LHCN-M2 (cell line): ENCODE measurements around the gene PGAP2. TPM values are rescaled to one million over a fixed set of nuclear protein-coding genes. Genes with fewer than 3 reads are reported as not detected.
"Not testable (repeated sequence)": the region's sequence is repeated elsewhere in the genome, so short reads cannot be mapped to it uniquely, and the experiment has no call there.

Experiments used
- DNase-seq: peaks from one replicate; pipeline ENCODE4 v3.0.0-alpha.2; 2012; ENCODE audit warnings: low read depth
- polyA plus RNA-seq: library from polyadenylated mRNA; unstranded; fragments of >200 nt; gene quantifications from one replicate; pipeline ENCODE4 v1.2.1, GENCODE V29; 2012; ENCODE audit warnings: missing spikeins
- total RNA-seq: library from RNA; depleted of rRNA; stranded (reverse); fragments of >200 nt; gene quantifications from 2 replicates; pipeline ENCODE4 v1.2.3, GENCODE V29; 2014; rRNA removed

The PGAP2 gene
- total RNA-seq: 13.7 and 18.5 TPM in 2 replicates
- 16.0 TPM for polyA plus RNA-seq

GRCh38 chr11:3807909-3808860, at the start of gene PGAP2:
Gene PGAP2, plus strand, starts transcription at chr11:3808560. Its CDS starts 2,700 bp downstream, at chr11:3811260.
- DNase-seq: peak; percentile 51

GRCh38 chr11:3764266-3764665, 44.1 kb upstream of the PGAP2 start:
- no peak for DNase-seq

- DNase-seq: not testable (repeated sequence)
These were observed 41.5 kb upstream of the PGAP2 start for GRCh38 chr11:3766836-3767235.

DNA sequence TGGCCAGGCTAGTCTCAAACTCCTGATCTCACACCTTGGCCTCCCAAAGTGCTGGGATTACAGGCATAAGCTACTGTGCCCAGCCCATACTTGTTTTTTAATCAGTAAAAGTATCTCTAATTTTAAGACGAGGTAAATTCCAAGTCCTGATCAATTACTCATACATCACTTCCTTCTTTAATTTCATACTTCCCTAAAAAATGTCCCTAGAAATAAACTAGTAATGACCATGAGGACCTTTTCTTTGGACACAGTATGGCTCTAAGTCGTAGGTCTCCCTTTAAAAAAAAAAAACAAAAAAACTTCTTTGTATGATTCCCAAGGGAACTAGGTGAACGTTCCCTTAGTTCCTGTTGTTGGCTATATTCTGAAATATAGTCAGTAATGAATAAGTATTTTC, 40.8 kb upstream of the PGAP2 start:
- no peak for DNase-seq

DNA sequence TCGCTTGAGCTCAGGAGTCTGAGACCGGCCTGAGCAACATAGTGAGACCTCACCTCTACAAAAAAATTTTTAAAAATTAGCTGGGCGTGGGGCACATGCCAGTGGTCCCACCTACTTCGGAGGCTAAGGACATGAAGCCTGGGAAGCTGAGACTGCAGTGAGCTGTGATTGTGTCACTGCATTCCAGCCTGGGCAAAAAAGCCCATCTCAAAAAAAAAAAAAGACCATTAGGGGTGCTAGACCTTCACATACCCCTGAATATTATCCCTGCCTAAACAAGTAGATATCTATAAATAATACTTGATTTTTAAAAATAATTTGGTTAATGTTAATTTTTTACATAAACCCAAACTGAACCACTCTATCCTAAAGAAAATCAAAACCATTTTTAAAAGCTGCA, 35.2 kb upstream of the PGAP2 start:
- no peak for DNase-seq

GRCh38 chr11:3775736-3776406, 32.5 kb upstream of the PGAP2 start:
- peak; percentile 45 for DNase-seq

DNA sequence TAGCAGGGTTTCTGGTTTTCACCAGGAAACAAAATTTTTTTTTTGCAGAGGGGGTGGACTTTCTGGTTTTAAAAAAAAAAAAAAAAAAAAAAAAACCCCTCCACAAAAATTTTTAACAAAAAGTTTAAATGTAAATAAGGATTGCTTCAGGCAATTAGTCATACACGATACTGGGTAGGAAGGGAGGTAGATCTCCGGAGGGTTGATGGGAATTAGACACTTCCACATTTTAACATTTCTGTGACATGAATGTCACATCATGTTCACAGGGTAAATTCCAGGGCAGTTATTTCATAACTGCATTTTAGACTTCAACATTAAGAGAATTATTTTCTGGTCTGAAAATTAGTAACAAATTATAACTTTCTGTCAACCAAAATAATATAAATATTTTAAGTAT, 26.9 kb upstream of the PGAP2 start:
- DNase-seq: peak; percentile 36

DNA sequence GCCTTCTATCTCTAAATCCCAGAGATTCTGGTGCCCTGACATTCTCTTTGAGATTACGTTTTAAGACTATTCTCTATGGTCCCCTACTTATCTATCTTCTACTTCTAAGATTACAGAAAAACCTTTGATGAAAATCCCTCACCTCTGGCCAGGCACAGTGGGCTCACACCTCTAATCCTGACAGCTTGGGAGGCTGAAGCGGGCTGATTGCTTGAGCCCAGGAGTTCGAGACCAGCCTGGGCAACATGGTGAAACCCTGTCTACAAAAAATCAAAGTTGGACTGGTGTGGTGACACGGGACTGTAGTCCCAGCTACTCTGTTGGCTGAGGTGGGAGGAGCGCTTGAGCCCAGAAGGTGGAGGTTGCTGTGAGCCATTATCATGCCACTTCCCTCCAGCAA, 25.4 kb upstream of the PGAP2 start:
- no peak for DNase-seq

GRCh38 chr11:3783611-3784010, 24.7 kb upstream of the PGAP2 start:
- DNase-seq: no peak

DNA sequence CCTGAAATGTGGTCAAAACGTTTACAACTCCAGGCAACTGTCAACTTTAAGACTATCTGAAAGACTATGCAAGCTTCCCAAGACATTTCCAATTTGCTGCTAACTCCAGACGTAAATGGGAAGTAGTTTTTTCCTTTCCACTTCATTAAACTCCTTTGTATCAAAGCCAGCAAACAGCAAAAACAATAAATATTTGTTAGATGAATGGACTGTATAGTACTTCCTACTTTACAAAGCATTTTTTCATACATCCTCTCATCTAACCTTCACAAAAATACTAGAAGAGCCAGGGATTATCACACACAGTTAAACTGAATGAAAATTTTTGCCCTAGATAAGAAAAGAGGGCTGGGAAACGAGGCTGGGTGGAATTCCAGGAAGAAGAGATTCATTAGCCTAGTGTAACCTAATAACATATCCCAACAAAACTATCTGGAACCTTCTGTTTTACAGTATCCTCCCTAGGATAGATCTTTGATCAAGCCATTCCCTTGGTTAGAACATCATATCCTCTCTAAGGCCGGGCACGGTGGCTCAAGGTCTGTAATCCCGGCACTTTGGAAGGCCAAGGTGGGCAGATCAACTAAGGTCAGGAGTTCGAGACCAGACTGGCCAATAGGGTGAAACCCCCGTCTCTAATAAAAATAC, 21.5 kb upstream of the PGAP2 start:
- DNase-seq: no peak

DNA sequence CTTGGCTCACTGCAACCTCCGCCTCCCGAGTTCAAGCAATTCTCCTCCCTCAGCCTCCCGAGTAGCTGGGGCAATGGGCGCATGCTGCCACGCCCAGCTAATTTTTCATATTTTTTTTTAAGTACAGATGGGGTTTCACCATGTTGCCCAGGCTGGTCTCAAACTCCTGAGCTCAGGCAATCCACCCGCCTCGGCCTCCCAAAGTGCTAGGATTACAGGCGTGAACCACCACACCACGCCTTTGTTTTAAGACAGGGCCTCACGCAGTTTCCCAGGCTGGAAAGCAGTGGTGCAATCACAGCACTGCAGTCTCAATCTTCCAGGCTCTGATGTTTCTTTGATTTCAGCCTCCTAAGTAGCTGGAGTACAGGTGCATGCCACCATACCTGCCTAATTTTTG, 14.0 kb upstream of the PGAP2 start:
- not testable (repeated sequence) for DNase-seq

GRCh38 chr11:3795131-3796001, 13.0 kb upstream of the PGAP2 start:
- no peak for DNase-seq

DNA sequence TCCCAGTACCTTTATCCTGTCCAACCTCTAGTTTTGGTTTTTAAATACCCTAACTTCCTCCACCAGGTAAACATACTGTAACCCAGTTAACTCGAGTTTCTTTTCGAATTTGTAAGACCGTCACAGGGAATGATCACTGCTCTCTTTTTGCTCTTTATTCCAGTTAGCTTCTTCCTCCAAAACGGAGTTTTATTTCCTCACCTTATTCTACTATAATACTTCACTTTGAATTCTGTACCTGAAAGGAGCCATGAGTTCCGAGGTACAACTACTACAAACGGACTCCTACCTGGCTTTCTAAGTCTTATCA, 12.4 kb upstream of the PGAP2 start:
- no peak for DNase-seq

DNA sequence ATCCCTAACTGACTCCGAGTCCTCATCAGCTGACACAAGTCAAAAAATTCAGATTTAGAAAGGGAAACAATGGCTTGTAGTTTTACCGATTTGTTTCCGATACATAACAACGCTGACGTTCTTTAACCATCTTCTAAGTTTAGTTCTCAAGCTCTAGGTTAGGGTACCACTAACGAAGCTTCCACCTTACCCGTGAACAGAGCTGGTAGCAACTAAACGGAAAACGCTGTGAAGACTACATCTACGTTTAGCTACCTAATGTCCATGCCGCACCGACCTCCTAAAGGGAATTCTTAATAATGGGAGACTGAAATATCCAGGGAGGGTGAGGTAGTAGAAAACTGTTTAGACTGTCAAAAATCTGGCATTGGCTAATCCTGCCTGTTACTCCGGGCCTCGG, 12.0 kb upstream of the PGAP2 start:
- DNase-seq: no peak

DNA sequence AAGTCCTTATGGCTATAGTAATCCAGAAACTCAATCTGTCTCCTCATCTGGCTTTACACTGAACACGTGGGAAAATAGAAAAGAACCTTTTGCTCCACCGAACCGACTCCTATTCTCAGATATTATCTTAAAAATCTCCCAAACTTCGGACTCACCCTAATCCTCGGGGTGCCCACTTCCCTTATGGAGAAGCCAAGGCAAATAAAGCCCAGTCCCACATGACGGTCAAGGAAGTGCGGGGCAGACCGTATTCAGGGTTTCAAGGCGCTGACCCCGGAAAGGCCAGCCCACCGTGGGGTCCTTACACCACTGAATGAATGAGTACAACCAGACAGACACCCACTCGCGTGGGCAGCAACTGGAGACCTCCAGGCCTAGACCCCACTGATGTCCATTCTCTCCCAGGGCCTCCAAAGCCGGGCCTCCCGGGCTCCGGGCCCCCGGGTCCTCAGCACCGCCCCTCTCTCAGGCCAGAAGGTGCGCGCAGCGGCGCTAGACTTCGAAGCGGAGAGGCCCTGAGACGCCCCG, 11.5 kb upstream of the PGAP2 start:
- no peak for DNase-seq

DNA sequence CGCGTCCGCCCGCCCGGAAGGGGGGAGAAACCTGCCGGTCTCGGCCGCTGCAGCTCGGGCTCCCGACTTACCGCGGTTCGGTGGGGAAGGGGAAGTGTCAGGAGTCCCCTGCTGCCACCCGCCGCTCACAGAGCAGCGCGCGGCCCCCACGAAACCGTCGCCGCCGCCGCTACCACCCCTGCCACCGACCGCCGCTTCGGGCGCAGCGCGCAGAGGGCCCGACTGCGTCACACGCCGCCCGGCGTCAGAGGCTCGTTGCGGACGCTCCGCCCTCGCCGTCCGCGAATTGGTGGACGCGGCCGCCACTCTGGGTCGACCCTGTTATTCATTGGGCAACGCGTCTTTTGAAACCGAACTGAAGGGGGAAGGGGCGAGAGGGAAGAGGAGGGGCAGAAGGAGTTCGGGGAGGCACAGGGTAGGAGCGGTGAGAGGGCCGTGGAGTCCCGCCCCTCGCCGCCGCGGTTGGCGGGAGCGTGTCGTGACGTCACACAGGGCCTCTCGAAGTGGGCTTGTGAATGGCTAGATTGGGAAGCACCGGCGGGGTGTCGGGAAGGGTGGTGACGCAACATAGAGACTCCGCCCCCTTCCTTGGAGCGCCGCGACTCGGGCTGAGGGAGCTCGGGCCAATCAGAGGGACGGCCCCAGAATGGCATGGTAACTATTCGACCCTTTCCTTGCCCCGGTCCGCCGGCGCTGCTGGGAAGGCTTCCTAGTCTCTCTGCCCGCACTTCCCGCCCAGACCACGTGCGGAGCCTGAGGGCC, 10.8 kb upstream of the PGAP2 start, which contains the start of gene NUP98:
Gene NUP98 (minus strand): TSS at position 226 of the 762 bp plus-strand sequence. CDS start 15,437 bp downstream, outside the sequence.
- DNase-seq: peak; percentile 100

DNA sequence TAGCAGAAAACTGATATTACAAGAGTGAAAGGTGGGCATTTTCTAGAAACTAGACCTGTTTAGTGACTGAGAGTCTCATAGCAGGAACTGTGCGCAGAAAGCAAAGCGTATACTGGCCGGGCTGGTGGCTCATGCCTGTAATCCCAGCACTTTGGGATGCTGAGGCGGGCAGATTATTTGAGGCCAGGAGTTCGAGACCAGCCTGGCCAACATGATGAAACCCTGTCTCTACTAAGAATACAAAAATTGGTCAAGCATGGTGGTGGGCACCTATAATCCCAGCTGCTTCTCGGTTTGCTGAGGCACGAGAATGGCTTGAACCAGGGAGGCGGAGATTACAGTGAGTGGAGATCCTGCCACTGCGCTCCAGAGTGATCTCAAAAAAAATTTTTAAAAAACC, 9.2 kb upstream of the PGAP2 start:
- DNase-seq: no peak

- DNase-seq: no peak
These were observed 8.5 kb upstream of the PGAP2 start for GRCh38 chr11:3799873-3800272.

GRCh38 chr11:3802011-3802790, 6.2 kb upstream of the PGAP2 start:
- peak; percentile 67 for DNase-seq
